Astrocyte (in vitro differentiated cells and primary cell): ENCODE results near the gene KIRREL3. TPM values are rescaled to one million over a fixed set of nuclear protein-coding genes. Genes with fewer than 3 reads are reported as not detected.
"Not testable (repeated sequence)": the region's sequence is repeated elsewhere in the genome, so short reads cannot be mapped to it uniquely, and the experiment has no call there.

Experiments used
- DNase-seq: peaks from one replicate; pipeline ENCODE4 v3.0.0-alpha.2; 2010; ENCODE audit warnings: low read depth
- FAIRE-seq: peaks from 2 replicates; lab custom pipeline; 2011; peaks lifted over from hg19 to GRCh38; lab: Jason Lieb, UNC
- H2AFZ ChIP-seq: 2 replicates; pipeline ENCODE4 v1.6.0; 2012; ENCODE audit warnings: low read depth, low read length, inconsistent platforms
- H3K27ac ChIP-seq: 2 replicates; pipeline ENCODE4 v1.5.1; 2011; ENCODE audit warnings: low read depth, low read length, inconsistent platforms
- H3K27me3 ChIP-seq: 2 replicates; pipeline ENCODE4 v1.6.0; 2011; ENCODE audit warnings: low read length, inconsistent platforms; ENCODE audit not compliant: insufficient read depth
- H3K36me3 ChIP-seq: 2 replicates; pipeline ENCODE4 v1.5.1; 2011; ENCODE audit warnings: low read length, inconsistent platforms; ENCODE audit not compliant: insufficient read depth
- H3K4me1 ChIP-seq: 2 replicates; pipeline ENCODE4 v1.5.1; 2011; ENCODE audit warnings: low read length, inconsistent platforms; ENCODE audit not compliant: insufficient read depth
- H3K4me2 ChIP-seq: 2 replicates; pipeline ENCODE4 v1.6.0; 2012; ENCODE audit warnings: low read length, inconsistent platforms
- H3K4me3 ChIP-seq: 2 replicates; pipeline ENCODE4 v1.5.1; 2011; ENCODE audit warnings: low read depth, mild to moderate bottlenecking, low read length, inconsistent platforms; ENCODE audit not compliant: insufficient read depth
- H3K79me2 ChIP-seq: 2 replicates; pipeline ENCODE4 v1.6.0; 2012; ENCODE audit warnings: mild to moderate bottlenecking, low read length, inconsistent platforms; ENCODE audit not compliant: insufficient read depth
- H3K9ac ChIP-seq: 2 replicates; pipeline ENCODE4 v1.6.0; 2012; ENCODE audit warnings: mild to moderate bottlenecking, low read length, inconsistent platforms
- H3K9me3 ChIP-seq: 2 replicates; pipeline ENCODE4 v1.5.1; 2012; ENCODE audit warnings: low read depth, mild to moderate bottlenecking, low read length, inconsistent platforms; ENCODE audit not compliant: insufficient read depth
- H4K20me1 ChIP-seq: 2 replicates; pipeline ENCODE4 v1.6.0; 2012; ENCODE audit warnings: low read length, inconsistent platforms; ENCODE audit not compliant: insufficient read depth
- H3K27ac Mint-ChIP-seq: one replicate; pipeline ENCODE4 v1.8.0; 2021; ENCODE audit warnings: mild to moderate bottlenecking, mixed read lengths; ENCODE audit not compliant: unreplicated experiment
- H3K27me3 Mint-ChIP-seq: one replicate; pipeline ENCODE4 v1.8.0; 2021; ENCODE audit warnings: low read depth, mixed read lengths; ENCODE audit not compliant: unreplicated experiment
- H3K36me3 Mint-ChIP-seq: one replicate; pipeline ENCODE4 v1.8.0; 2021; ENCODE audit warnings: low read depth, mixed read lengths; ENCODE audit not compliant: unreplicated experiment
- H3K4me1 Mint-ChIP-seq: one replicate; pipeline ENCODE4 v1.8.0; 2021; ENCODE audit warnings: low read depth, mixed read lengths; ENCODE audit not compliant: unreplicated experiment
- H3K4me3 Mint-ChIP-seq: one replicate; pipeline ENCODE4 v1.8.0; 2021; ENCODE audit warnings: mild to moderate bottlenecking, moderate library complexity, mixed read lengths; ENCODE audit not compliant: unreplicated experiment
- H3K9me3 Mint-ChIP-seq: one replicate; pipeline ENCODE4 v1.8.0; 2021; ENCODE audit warnings: mild to moderate bottlenecking, mixed read lengths; ENCODE audit not compliant: unreplicated experiment
- microRNA-seq: library from miRNA; unstranded; fragments of <30 nt; microRNA quantifications from one replicate; pipeline ENCODE4 v1.2.0, GENCODE V29; 2020
- total RNA-seq: library from RNA; stranded (reverse); gene quantifications from 2 replicates; pipeline ENCODE4 v1.2.1, GENCODE V29; 2021

Gene KIRREL3
- total RNA-seq, 1 donor from 2014 or later = 0.91 TPM

- H3K27ac Mint-ChIP-seq, H3K27me3 Mint-ChIP-seq, FAIRE-seq, H3K9me3 ChIP-seq, H3K9me3 Mint-ChIP-seq, DNase-seq, H3K36me3 Mint-ChIP-seq, H3K27ac ChIP-seq, H3K79me2 ChIP-seq, H3K4me3 ChIP-seq, H2AFZ ChIP-seq, H3K27me3 ChIP-seq, H3K4me3 Mint-ChIP-seq, H3K9ac ChIP-seq, H3K4me1 ChIP-seq, H3K36me3 ChIP-seq: not testable (repeated sequence)
- H4K20me1 ChIP-seq = peaks cover 52% of the 10 kb centered on the region
- peak overlapping the region; percentile 15 for H3K4me2 ChIP-seq
- H3K4me1 Mint-ChIP-seq = peaks cover 13% of the 10 kb centered on the region
Observed at GRCh38 chr11:126373389-126374066, 627.0 kb downstream of the KIRREL3 start.

Small RNA genes within 50 kb of the gene (microRNA-seq; reads per million reads assigned to microRNA genes)
- not detected for gene MIR3167
